ENCODE results near the gene SNX11.

The SNX11 gene

DNA sequence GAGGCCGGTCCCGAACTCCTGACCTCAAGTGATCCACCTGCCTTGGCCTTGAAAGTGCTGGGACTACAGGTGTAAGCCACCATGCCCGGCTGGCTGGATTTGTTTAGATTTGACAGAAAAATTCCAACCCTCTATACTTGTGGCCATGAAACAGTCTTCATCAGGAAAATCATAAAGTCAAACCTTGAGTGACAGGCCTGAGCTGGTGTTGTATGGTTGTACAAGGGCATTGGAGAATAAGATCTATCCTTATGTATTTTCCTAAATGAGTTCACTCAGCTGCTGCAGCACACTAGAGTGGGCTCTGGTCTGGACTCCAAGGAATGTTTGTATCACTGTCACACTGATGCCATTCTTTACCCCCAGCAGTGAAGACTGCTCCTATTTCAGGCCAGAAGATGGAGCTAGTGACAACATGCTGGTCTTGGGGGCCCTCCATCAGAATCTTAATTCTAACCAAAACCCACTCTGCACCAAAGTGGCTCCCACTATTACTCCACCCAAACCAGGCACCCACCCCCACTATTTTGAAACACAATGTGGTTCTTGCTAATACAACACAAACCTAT is 27.4 kb downstream of the SNX11 start:
- peak; percentile 33 for DNase-seq

DNA sequence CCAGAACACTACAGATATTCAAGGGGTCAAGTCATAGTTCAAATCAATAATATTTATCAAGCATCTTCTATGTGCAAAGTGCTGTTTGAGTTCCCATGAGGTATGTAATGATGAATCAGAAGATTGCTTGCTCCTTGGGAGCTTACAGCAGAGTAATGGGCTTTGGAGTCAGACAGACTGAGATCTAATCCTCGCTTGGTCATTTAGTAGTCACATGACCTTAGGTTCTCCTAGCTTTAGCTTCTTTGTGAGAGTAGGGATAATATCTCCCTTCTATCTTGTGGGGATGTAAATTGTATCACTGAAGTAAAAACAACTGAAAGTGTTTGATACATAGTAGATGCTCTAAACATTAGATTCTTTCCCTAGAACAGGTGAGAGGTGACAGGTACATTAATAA is 30.1 kb downstream of the SNX11 start:
- peak; percentile 92 for DNase-seq

DNA sequence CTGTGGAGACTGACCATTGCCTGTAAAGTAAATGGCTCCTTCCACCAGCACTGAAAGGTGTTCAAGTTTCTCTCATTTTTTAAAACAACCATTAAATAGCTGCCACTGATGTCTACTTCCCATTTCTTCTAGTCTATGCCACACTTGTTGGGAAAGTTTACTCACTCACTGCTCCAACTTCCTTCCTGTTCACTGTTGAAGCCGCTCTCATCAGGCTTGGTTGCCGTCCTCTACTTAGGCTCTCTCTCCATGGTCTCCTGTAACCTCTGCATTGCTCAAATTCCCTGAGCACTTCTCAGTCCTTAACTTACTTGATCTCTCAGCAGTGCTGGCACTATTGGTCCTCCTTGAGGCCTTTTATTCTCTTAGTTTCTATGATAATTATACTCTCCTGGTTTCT is 32.4 kb downstream of the SNX11 start:
- no peak for DNase-seq

DNA sequence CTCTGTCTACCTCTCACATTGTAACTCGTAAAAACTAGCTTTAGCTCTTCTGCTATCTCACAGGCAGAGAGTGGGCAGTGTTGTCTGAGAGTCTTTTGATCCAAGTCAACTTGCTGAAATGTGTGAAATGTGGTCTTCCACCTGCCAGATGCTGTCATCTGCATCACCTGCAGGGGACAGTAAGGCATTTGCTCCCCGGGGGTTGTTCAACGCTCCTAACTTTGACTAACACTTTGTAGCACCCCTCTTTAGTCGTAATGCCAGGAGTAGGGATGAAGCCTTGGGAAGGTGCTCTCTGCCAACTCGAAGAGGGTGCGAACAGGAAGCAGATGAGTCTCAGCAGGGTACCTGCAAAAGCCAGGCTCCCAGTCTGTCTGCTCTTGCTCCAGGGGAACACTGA is 36.1 kb downstream of the SNX11 start:
- no peak for DNase-seq

DNA sequence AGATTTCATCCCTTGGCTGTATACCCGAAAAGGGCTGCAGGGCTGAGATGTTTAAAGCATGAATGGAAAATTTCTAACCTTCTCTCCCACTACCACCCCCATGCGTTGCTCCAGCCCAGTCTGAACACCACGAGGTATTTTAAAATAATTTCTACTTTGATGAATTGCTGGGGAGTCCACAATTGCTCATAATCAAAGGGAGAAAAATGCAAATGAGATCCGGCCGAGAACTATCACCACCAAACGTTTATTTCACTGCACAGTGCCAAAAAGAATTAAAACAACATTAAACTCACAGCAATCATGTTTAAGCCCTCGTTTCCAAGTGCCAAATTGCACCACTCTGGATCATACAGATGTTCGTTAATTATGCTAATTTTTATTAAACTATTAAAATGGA is 36.7 kb downstream of the SNX11 start:
- DNase-seq, result no peak

DNA sequence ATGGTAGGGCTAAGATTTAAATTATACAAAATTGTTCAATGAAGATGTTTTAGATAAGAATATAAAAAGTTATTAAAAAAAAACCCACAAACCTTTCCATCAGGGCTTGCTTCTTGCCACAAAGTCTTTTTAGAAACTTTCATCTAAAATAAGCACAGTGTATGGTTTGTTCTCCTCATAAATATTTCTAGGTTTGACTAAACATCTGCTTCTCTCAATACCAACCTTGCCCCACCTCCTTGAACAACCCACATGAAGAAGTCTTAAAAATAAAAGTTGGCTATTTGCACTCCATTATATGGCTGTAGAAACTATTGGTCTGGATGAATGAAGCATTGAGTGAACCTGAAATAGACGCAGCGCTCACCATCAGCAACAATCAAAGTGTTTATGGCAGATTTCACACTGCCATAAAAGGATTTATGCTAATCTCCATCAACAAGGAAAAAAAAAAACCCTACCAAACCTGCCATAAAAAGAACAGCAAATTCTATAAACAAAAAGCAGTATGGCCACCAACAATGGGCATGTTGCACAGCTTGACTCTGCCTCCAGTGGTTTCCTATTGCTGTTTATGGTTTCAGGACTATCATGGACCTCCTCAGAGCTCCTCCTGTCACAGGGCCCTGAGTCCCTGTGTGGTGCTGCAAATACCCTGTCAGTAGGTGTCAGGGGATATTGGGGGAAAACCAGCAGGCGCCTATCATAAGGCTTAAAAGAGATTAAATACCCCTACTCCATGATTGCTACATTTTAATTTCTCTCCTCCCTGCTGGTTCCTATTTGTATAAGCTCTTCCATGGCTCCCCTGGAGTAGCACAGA is 37.6 kb downstream of the SNX11 start:
- DNase-seq, result peak; percentile 88

DNA sequence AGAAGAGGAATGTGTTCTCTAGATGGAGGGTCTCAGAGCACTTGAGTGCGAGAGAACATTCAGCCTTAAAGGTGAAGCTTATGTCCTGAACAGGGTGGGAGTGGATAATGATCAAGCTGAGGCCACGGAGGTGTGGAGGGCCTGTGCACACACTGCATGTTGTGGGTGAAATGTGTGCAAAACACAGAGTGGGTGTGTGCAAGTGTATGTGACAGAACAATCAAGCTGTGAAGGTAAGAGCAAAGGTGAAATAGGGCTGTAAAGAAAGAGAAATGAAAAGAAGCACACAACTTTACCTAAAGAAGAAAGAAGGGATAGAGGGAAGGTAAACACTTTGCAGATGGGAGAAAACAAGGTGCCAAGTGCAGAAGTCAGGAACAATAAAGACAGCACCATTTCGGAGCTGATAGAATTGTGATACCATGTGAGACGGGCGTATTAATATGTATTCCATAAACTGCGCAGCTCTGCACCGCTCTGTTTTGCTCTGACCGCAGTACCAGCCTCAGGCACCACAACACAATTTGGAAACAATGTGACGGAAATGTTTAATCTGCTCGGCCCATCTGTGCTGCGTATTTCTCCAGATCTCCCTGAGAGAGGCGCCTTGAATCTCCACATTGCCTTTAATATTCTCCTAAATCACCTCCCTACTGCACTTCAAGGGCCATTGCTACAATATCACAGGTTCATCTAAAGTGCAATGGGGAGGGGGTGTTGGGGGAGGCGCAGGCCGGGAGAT is 40.6 kb downstream of the SNX11 start:
- peak; percentile 87 for DNase-seq

DNA sequence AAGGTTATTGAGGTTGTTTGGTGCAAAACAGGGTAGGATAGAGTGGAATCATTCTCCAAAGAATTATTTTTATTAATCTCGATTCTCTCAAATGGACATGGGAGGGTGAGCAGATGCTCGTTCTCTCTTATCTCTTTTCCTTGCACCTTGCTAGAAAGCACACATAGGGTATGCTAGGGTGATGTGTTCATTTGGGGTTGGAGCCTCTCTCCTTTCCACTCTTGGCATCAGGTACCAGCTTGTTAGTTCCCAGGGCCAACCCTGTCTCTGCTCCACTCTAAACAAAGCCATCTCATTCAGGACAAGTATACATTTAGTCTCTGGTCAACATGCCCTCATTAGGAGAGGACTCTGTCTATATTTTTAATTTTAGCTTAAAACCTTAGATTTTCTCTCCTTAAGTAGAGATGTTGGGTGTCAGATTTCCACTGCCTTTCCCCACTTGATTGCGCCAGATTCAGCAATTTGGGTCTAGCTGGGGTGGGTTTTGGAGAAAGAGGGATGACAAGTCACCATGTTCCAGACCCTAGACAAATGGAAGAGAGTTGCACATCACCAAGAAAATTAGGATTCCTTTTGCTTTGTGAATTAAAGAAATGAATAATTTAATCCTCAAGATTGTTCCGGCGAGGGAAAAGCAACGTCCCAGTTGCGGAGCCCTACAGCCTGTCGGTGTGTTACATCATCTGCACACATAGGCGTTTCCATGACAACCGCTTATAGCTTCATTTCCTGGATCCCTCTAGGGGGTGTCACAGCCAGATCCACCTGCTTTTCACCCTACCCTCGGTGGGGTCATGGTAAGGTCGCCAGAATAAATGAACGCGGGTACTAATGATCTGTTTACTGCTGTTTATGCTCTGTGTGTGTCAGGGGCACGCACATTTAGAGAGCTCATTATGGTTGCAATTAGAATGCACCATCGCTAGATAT is 41.6 kb downstream of the SNX11 start:
- peak; percentile 79 for DNase-seq

DNA sequence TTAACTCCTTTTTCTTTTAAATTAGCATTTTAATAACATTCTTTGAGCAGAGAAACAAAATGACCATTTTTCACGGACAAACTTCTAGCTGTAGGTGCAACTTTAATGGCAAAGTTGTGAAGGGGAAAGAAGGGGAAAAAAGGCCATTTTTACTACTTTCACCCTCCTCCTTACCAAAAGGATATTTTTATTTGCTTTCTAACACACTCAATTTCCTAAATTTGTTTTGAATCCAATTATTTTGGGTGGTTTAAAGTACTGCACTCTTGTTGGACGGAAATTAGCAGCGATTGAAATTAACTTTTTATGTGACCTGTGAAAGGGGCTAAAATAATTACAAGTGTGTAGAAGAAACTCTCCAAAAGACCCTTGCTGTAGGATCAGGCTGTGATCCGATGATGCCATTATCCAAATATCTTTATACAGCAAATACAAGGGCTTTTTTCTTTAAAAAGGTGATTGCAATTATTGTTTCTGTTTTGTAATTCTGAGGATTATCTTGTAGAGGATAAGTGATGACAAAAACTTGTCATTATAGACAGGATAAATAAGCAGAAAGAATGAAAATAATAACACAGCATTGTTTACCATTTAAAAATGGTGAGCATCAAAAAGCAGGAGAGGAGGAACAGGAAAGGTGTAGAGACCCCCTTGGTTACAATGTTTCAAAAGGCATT is 42.4 kb downstream of the SNX11 start:
- DNase-seq, result no peak

DNA sequence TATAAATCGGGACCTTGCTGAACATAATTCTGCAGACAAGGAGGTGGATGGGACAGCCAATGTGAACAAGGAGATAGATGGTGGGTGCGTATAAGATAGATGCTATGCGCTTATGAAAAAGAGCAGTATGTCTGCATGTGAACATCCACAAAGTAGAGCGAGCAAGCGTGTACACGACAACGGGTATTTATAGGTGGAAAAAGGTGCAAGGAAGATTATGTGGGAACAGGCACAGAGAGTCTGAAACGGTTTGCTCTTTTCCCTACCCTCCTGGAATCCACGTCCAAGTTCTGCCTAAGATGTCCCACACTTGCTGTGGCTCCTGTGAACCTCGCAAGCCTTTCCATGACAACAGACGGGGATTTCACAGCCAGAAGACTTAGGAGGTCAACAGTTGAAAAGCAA is 43.0 kb downstream of the SNX11 start:
- DNase-seq, result peak; percentile 73

DNA sequence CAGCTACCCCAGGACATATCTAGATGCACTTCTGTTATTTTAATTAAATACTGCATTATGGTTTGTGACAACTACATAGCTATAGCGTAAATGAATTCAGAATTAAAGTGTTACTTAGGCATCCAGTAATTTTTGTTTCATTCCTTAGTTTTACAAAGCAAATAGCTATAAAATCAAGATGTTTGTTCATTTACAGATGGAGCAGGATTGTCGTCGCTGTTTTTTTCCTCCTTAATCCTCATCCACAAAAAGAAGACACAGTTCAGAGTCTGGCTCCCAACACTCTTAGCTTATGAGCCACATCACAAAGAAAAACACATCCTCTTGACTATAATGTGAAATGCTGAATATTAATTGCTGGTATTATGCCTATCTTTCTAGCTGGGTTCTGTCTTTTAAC is 43.7 kb downstream of the SNX11 start:
- DNase-seq, result peak; percentile 63

DNA sequence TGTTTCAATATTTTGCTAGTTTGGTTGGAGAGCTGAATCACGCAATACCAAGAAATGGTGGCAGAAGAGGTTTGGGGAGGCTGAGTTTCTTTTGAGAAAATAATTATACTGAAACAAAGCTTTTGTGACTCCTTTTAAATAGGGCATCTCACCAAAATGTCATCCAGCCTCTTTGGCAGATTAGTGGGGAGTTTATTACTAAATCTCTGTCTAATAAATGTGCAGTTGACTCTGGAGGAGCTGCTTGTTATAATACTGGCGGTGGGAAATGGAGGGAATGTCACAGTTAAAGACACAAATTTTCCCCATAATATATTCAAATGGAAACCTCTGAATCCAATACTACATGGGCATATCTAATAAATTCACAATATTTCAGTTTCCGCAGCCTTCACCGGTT is 44.7 kb downstream of the SNX11 start:
- DNase-seq, result peak; percentile 70

DNA sequence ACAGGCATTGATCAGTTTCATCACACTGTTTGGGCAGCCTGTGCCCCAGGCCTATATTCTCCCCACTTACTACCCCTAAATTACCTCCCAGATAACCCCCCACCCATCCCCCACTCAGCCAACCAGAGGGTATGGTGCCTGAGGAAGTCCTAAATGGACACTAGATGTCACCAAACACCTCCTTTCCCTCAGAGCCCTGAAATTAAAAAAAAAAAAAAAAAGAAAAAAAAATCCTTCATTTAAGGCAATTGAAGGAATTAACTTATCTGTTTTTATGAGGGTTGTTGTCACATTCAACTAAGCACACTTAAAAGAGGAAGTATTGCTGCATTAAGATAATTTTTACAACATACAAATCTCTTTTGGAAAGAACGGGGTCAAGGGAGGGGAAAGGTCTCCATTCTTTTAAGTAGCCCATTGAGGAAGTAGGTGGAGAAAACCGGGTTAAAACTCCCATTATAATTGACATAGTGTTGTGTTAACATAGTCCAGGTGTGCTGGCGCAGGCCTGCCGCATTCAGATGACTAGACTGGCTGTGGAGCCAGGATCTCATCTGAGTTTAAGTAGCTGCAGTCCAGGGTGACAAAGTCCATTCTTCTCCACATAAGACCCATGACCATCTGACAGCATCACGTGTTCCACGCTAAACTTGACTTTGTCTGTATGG is 46.3 kb downstream of the SNX11 start:
- peak; percentile 75 for DNase-seq

DNA sequence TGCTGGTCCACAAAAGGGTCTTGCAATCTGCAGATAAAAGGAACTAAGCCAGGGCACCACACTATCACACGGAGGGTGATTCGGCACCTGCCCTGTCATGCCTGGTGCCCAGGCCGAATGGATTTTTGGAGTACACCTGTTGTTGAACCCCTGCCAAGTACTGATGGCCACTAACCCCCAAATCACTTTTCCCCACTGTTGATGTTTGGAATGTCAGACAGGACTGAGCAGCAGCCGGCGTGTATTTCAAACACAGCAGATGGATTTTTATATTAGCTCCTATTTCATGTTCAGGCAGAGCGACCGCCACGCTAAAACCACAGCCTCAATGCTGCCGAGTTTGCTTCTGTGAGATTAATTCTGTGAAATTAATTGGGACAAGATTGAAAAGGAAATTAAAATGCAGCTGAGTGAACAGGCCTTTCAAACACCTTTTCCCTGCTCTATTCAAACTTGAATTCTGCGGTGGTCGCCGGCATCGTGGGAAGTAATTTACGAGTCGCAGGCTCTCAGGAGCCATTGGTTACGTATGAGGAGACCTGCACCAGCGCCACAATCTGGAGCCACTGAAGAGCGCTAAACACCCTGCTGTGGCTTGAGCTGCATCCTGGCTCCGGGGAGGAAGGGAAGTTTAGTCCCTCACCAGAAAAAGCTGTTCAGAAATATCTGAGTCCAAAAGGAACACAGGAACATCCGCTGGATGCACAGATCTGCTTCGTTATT is 48.5 kb downstream of the SNX11 start:
- no peak for DNase-seq

DNA sequence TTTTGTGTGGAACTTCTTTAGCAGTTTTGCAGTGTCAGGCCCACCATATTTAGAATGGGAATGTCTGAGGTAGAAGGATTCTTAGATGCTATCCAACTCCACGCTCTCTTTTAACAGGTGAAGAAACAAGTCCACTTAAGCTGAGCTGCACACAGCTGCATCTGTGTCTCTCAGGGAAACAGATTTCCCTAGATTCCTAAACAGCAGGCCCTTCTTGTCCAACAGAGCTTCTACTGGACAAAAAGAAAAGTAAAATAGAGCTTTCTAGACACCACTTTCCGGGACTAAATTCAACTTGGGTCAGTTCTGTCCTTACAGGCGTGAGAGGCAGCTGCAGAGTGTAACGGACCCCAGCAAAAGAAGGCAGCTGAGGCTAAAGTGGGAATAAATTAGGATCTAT is 51.7 kb downstream of the SNX11 start:
- no peak for DNase-seq

DNA sequence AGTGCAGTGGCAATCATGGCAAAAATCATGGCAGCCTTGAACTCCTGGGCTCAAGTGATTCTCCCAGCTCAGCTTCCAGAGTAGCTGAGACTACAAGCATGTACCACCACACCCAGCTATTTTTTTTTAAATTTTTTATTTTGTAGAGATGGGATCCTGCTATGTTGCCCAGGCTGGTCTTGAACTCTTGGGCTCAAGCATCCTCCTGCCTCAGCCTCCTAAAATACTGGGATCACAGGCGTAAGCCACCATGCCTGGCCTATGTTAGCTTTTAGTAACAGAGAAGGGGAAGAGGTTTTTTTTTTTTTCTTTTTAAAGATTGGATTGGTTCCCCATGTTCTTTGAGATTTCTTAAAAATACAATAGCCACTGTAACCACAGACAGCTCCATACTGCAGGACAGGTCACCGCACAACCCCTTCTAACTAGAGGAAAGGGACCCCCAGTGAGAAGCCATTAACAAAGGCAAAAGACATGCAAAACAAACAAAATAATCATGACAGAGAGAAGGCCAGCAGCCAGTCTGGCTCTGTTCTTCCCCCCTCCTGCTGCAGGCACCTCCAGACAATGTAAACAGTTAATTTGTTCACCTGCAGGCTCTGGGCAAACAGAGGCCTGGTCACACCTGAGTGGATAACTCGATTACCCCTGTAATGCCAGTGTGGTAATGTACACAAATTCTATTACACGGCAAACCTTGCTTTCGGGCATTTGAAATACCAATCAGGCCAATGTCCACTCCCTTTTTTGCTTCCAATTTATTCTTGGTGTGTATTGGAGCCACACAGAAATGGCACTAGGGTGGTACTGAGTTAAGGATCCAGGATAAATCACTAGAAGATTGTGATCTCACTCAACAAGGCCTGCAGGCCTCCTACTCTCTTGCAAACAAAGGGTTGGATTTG is 52.9 kb downstream of the SNX11 start:
- DNase-seq, result no peak

DNA sequence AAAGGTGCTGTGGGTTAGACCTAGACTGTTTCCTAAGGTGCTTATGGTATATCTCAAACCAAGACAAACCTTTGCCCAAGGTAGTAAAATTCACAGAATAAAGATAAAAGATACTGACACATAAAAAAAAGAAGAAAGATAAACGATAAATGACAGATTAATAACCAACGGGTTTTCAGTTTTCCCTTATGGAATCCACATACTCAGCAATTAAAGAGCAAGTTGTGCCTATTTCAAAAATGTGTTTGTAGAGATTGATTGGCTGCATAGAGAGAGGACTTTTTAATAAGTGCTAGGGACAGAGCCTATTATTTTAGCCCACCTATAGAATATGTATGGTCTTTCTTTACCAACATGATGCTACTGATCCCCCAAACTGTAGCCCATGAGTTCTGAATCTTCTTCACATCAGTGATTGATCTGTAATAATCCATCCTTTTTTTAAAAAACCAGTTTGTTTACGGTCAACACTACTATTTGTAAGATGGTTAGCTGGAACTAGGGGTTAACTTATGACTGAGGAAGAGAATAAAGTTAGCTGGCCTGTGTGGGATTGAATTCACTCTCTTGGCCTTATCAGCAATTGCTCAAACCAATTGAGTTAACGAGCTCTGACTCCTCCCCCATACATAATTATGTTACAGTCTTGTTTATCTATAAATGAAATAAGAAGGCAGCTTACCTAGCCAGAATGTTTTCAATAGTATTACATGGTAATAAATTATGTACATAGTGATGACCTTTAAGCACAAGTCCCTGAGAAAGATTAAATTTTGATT is 53.8 kb downstream of the SNX11 start:
- DNase-seq, result no peak

DNA sequence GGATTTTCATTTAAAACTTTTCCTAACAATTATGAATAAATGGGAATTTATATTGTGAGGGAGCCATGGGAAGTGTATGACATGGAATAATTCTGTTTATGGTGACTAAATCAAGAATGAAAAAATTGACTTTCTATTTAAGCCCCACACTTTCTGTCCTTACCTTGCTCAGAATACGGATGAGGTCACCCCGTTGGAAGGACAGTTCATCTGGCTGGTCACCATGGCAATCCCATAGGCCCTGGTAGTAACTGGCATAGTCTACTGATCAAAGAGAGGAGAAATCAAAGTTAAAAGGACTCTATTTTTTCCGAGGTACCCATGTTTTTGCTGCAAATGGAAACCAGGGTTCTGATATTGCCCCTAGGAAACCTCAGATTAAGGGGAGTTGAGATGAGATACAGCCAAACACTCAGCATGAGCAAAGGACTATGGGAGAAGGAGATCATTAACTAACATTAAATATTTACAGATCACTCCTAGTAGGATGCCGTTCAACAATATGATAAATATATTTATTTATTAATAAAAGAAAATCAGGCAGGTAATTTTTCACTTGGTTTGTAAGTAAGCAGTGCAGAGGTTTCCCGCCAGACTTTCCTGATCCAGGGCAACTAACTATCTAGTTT is 54.9 kb downstream of the SNX11 start:
- no peak for DNase-seq
